Ecto neural progenitor cell (in vitro differentiated cells): Measurements from ENCODE around the gene ZMAT3.
"Not testable (repeated sequence)": the region's sequence is repeated elsewhere in the genome, so short reads cannot be mapped to it uniquely, and the experiment has no call there.

Source experiments
- DNase-seq: peaks from one replicate; pipeline ENCODE4 v3.0.0-alpha.2; 2018; ENCODE audit warnings: low spot score

Gene ZMAT3, protein sequence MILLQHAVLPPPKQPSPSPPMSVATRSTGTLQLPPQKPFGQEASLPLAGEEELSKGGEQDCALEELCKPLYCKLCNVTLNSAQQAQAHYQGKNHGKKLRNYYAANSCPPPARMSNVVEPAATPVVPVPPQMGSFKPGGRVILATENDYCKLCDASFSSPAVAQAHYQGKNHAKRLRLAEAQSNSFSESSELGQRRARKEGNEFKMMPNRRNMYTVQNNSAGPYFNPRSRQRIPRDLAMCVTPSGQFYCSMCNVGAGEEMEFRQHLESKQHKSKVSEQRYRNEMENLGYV

DNA sequence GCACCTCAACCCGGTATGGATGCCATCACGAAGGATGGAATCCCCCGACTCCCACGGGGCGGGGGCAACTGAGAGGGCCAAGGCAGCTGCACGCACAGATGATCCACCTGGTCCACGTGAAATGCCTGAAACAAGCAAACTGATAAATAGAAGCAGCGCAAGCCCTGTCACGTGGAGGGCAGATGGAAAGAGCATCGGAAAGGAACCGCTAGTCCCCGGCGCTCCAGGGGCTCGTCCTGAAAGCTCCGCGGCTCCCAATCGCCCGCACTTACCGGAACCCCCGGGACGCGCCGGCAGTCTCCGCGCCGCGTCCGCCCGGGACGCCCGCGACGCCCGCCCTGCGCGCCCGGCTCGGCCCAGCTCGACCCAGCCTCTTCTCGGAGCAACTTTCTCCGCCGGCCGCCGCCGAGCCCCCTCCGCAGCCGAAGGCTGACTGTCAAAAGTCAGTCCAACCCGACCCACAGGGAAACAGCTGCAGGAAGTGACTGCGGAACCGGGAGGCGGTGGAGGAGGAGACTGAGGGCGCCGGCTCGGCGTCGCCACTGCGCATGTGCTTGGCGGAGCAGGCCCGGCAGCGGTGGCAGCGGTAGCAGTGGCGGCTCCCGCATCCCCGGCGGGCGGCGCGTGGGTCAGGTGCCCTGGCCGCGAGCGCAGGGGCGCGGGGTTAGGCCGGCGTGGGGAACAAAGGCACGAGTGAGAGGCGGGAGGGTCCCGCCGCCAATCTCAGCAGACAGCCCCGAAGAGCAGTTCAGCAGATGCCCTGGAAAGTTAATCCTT, at the start of gene ZMAT3:
ZMAT3 (minus strand) TSS at position 487 of the 777 bp plus-strand sequence. CDS start 4,057 bp downstream, outside the sequence.
- DNase-seq, result peak; percentile 91

DNA sequence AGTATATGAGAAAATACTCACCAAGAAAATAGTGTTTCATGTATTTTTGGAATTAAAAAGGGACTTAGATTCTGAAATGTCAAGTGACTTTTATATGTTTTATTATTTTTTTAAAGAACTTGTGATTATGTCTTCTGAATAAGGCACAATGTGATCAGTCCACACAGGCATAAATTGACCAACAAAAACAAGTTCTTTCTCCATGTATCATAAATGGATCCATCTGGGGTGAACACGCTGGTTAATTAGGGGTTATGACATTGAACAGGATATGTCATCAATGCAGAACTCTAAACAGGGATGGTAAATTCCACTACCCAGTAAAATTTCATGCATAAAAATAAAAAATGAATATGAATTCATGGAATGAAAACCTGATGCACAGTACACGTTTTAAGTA, 45.2 kb upstream of the ZMAT3 start:
- DNase-seq, result no peak

DNA sequence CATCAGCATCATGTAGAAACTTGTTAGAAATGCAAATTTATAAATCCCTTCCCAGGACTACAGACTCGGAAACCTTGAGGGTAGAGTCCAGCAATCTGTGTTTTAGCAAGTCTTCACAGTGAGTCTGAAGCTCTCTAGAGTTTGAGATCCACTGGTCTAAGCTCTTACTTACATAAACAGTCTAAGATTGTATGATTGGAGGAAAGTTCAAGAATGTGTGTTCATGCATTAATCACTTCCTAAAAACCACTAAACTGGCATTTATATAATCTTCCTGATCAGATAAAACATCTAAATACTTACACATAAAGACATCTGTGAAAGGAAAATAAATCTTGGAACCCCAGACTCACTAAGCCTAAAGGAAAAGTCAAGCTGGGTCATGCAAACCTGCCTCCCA, 43.8 kb upstream of the ZMAT3 start:
- not testable (repeated sequence) for DNase-seq

DNA sequence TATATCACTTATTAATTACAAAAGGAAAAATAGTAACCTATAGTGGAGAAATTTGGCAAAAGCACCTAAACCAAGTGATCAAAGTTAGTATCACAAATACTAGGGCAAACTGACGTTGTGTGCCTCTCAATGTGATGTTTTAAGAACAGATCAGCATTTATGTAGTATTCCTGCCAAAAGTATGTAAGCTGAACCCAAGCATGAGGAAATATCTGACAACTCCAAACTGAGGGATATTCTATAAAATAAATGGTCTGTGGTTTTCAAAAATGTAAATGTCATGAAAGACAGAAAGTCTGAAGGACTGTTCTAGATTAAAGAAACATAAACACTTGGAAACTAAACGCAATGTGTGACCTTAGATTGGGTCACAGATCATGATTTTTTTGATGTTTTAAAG, 42.3 kb upstream of the ZMAT3 start:
- DNase-seq, result no peak

DNA sequence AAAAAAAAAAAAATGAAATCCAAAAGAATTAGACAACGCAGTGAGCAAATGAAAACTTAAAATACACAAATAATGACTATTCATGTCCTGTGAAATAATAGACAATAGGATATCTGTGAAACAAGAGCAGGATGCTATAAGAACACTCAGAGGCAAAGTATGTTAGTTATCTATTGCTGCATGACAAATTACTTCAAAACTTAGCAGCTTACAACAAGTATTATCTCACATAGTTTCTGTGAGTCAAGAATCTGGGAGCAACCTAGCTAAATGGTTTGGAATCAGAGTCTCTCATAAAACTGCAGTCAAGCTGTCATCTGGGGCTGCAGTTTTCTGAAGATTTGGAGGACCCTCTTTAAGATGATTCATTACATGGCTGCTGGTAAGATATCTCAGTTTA, 36.5 kb upstream of the ZMAT3 start:
- DNase-seq, result no peak

DNA sequence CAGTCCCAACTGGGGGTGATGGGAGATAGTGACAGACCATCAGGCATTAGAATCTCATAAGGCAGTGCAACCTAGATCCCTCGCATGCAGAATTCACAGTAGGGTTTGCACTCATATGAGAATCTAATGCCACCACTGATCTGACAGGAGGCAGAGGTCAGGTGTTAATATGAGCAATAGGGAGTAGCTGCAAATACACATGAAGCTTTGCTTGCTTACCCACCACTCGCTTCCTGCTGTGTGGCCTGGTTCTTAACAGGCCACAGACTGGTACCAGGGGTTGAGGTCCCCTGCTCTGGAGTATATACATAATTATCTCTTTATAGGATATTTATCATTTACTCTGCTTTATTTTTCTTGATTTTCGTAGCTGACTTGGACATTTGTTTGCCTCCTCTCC, 36.0 kb upstream of the ZMAT3 start:
- no peak for DNase-seq

DNA sequence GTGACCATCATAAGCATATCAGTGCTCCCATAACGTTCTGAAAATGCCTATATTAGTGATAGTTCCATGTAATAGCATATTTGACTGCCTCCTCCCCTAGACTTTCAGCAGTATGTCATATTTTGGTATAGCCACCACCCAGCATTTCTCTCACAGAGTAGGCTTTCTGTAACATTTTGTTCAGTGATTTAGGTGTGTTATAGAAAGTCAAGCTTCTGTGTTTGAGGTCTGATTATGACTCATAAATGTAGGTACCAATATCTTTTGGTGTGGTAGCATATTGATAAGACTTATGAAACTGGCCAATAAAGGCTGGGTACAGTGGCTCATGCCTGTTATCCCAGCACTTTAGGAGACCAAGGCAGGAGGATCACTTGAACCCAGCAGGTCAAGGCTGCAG, 34.3 kb upstream of the ZMAT3 start:
- DNase-seq, result no peak

DNA sequence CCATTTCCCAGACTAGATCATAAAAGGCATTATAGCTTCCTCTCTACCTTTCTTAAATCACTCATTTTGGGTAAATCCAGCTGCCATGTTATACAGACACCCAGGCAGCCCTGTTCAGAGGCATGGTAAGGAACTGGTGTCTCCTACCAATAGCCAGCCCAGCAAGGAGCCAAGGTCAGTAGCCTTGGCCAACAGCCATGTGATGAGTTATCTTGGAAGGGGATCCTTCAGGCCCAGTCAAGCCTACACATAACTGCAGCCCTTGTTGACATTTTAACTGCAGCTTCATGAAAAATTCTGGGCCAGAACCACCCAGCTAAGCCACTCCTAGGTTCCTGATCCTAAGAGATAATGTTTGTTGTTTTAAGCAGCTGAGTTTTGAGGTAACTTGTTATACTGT, 29.0 kb upstream of the ZMAT3 start:
- no peak for DNase-seq

DNA sequence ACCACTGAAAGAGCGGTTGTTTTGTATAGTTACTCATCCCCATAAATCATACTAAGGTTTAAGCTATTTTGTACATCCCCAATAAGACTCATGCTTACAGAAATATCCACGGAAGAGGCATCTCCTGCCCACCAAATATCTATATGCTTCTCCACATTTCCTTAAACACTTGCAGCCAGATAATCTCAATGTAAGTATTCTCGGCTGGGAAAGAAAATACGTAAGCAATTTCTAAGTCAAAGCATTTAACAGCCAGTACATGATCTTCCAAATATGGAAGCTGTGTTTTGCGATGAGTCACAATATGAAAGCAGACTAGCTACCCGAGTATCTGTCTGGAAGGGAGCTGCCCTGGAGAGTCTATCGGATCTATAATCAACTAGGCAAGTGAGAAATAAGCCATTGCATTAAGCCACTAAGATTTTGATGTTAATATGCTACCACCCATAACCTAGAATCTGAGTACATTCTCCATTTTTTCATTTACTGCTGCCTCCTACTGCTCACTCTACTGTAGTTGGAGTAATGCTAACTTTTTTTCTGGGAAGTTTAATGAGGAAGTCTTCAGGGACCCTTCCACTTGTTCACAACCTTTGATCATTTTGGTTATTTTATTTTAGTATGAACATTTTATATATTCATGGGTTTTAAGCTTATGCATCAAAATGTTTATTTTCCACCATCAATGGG, 26.9 kb upstream of the ZMAT3 start:
- no peak for DNase-seq

DNA sequence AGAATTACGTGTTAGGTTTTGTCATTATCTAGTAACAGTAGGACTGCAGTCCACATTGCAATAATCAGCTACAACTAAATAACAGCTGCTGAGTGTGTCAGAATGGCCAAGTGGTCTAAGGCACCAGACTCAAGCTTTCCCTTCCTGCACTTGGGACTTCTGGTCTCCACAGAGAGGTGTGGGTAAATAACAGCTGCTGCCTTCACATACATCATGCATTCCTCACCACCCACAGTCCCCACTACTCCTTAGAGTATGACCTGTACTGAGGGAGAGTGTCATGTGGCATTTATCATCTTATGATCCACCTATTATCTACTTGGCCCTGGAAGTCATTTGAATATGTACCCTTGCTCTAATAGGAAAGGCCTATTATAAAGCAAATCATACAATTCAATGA, 22.2 kb upstream of the ZMAT3 start:
- DNase-seq, result no peak

DNA sequence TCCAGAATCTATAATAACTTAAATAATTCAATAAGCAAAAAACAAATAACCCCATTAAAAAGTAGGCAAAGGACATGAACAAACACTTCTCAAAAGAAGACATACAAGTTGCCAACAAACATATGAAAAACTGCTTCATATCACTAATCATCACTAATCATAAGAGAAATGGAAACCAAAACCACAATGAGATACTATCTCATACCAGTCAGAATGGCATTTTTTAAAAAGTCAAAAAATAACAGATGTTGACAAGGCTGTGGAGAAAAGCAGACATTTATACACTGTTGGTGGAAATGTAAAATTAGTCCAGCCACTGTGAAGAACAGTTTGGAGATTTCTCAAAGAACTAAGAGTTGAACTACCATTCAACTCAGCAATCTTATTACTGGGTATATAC, 19.5 kb upstream of the ZMAT3 start:
- DNase-seq, result no peak

DNA sequence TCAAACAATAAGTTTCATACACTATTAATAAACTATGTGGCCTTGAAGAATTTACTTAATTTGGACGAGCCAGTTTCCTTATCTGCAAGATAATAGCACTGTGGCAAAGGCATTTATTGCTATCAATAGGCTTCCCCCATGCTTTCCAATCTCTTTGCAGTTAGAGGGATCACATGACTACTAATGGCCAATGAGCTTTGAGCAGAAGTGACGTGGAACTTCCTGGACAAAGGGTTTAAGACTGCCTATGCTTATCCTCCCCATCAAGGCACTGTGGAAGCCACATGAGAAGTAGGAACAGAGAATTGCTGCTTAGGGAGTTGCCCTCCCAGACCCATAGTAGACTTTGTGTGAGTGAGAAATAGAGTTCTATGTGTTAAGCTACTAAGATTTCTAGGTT, 16.7 kb upstream of the ZMAT3 start:
- no peak for DNase-seq

DNA sequence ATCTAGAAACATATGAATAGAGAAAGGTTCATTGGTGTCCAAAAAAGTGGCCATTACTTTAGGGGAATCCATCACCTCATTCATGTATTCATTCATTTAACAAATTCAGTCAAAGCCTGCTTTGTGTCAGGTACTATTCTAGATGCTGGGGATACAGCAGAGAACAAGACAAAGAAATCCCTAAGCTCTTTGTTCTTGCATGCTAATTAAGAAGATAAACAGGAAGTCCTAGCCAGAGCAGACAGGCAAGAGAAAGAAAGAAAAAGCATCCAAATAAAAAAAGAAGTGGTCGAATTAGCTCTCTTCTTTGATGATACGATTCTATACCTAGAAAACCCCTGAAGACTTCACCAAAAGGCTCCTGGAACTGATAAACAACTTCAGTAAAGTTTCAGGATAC, 12.4 kb upstream of the ZMAT3 start:
- no peak for DNase-seq

DNA sequence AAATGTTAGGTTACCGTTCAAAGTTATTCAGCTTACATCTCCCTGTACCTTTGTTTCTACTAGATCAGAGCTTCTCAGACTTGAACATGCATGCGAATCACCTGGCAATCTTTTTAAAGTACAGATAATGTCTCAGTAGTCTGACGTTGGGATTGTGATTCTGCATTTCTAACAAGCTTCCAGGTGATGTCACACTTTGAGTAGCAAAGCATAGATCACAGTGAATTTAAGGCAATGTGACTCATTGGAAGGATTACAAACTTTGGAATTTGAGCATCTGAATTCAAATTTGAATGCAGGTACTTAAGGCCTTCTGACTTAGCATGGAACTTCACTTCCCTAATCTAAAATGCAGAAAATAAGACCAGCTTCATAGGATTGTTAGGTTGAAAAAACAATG, 10.8 kb upstream of the ZMAT3 start:
- no peak for DNase-seq

DNA sequence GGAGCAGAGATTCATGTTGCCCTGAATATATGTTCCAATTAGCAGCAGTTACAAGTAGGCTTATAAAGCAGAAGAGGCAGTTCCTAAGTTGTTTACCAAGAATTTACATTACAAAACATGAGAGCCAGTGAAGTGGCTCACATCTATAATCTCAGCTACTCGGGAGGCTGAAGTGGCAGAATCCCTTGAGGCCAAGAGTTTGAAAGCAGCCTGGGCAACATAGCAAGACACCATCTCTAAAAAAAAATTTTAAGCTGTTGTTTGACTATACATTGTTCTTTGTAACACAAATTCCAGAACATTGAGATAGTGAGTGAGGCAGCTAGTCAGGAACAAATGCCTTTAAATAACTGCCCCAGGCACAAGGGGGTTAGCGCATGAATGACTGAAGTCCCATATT, 10.3 kb upstream of the ZMAT3 start:
- DNase-seq, result no peak

DNA sequence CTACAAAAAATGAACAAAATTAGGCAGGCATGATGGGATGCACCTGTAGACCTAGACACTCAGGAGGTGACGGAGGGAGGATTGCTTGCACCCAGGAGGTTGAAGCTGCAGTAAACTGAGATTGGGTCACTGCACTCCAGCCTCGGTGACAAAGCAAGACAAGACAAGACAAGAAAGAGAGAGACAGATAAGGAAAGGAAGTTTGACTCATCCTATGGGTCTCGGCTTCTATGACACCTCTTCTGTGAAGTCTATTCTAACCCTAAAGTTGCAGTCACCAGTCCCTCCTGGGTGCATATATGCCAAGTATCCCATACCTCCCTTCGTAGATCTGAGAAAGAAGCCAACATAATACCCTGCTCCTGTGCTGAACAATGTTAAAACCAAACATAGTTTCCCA, 7.9 kb upstream of the ZMAT3 start:
- no peak for DNase-seq

DNA sequence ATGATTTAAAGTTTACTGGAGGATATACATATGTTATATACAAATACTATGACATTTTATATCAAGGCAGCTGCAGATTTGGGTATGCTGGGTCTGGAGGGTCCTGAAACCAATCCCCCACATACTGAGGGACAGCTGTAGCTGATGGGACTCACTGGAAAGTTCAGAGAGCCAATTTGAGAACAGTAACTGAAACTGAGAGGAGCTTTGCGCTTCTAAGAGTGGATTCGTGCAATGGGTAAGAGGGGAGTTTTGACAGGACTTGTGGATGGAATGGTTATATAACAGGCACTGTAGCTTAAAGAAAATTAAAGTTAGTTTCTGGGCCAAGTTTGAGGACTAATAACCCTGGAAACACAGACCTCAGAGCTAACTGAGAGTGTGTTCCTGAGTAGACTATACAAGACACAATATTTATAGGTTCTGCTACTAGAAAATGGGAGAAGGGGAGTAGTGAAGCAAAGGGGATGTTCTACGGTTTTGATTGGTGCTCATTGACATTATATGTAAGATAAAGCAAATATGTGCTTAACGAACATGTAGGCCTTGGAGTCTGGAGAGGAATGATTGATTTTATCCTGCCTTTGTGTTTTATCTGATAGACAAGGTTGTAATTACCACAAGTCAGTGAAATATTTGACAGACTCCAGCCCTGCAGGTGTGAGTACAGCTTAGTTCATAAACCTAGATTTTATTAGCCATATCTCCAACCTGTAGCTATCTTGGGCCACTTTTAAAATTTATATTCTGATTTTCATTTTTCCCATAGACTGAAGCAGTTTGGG, 4.8 kb upstream of the ZMAT3 start:
- DNase-seq, result no peak

DNA sequence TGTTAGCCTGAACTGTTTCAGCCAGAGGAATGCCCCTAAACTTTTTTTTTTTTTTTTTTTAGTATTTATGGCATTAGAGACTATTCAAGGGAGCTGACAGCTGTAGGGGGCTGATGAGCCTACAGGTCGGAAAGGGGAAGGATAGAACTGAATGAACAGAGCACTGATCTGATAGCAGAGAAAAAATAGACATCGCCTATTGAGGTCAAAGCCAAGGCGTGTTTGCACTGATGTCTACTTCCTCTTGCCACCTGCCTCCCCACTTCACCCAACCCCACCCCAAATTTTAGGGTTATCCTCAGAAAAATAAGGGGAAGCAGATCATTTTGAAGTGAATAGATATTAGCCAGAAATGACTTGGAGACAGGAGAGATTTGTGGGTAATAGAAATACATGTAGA, 3.0 kb upstream of the ZMAT3 start:
- DNase-seq, result no peak

DNA sequence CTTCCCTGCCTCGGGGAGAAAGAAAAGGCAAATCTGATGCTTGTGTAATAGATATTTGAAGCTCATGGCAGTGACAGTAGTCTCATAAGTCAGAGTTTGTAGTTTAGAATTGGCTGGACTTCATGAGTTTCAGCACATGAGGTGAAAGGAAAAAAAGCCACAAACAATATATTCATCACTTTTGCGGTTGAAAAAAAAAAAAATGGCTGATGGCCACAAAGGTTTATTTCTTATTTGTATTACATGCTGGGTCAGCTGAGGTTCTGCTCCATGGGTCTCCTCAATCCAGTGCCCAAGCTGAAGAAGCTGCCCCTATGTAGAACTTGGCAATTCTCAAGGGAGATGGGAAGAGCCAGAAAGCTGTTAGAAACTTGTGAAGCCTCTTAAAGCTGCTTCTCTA, 2.2 kb upstream of the ZMAT3 start:
- DNase-seq, result no peak

DNA sequence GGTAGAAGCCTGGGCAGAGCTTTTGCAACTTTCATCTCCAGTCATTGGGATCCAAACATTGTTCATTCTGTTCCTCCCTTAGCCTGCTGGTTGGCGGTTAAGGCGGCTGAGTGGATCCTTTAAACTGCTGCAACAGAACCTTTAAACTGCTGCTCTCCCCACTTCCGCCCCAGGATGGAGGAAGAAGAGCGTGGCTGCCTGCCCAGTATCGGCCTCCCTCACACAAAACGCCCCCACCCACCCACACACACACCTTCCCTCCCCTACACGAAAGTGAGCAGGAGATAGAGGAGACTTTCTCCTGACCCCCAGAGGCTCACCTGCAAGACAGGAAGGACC, 460 bp upstream of the ZMAT3 start:
- DNase-seq, result no peak

DNA sequence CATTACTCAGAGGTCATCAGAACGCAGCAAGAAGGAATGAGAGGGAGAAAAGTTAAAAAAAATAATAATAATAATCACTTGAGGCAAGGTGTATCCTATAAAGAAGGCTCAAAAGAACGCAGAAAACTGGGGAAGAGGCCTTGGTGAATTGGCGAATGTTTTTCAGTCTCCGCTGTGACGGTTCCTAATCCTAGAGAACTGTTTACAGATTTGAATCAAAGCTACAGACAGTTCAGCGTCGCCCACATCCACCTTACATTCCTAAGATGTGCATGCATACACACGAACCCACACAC, 634 bp downstream of the ZMAT3 start:
- DNase-seq, result no peak

DNA sequence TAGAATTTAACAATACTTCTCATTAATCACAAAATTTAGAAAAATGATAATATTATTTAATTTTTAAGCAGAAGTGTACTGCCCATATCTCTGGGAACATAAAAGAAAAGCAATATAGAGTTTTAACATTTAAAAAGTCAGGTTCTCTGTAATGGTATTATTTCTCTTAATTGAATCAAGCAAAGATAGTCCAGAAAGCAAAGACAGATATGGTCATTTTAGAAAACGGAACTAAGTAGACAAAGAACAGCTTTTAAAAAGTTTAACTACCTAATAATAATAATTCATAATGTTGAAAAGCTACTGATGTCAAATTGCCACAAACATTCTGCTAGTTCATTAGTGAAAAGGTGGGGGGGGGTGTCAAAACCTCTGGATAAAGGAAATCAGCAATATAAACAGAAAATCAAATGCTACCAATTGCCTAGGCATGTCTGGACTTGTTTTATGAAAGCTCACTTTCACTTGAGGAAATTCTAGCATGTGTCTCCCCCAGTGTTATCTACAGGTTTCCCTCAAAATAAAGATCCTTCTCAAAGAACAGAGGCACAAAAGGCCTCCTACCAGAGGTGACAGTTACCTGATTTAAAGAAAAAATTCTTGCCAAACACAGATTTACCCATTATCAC, 1.7 kb downstream of the ZMAT3 start:
- no peak for DNase-seq
